ENCODE measurements around the gene PCDHGC3. TPM values are rescaled to one million over a fixed set of nuclear protein-coding genes. Genes with fewer than 3 reads are reported as not detected.

Gene PCDHGC3
- polyA plus RNA-seq, 2 of the 4 experiments (the other 2 are of a cell fraction), result 1.9 to 5.2 TPM

DNA sequence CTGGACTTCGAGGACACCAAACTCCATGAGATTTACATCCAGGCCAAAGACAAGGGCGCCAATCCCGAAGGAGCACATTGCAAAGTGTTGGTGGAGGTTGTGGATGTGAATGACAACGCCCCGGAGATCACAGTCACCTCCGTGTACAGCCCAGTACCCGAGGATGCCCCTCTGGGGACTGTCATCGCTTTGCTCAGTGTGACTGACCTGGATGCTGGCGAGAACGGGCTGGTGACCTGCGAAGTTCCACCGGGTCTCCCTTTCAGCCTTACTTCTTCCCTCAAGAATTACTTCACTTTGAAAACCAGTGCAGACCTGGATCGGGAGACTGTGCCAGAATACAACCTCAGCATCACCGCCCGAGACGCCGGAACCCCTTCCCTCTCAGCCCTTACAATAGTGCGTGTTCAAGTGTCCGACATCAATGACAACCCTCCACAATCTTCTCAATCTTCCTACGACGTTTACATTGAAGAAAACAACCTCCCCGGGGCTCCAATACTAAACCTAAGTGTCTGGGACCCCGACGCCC, 1.3 kb downstream of the PCDHGC3 start:
- H3K4me3 ChIP-seq, result no peak overlapping the region
- no peak for FAIRE-seq

GRCh38 chr5:141477815-141478214, 2.0 kb downstream of the PCDHGC3 start:
- Histone ChIP-seq H3K27ac (no peak overlapping the region), H3K4me2 (no peak overlapping the region), H3K4me1 (no peaks in the 10 kb centered on the region), H3K4me3 (no peak overlapping the region), H3K9me3 (no peaks in the 10 kb centered on the region; the same call in 2 of the 3 replicates)
- 62% methylated on average over 11 of the region's 13 CpGs for WGBS (ENCODE audit: missing lambda C conversion rate)
- CTCF ChIA-PET, result interaction anchor here (0.7 to 2.7 kb wide), 7 partner anchors 11 to 114 kb away, joined by 3 to 9 read pairs (median 4); no protein-coding TSS in a partner anchor
- DNase-seq (ENCODE audit: low read depth in 1 of 2, low spot score in 1 of 2), result no peak
- POLR2A ChIA-PET, result no interaction called here
- TF ChIP-seq FOXS1 (CRISPR knock-in tag; IDR thresholded peaks at IDR 0.05) (no peak), RAD21 (conservative IDR thresholded peaks at IDR 0.05 in 1 of 2, IDR thresholded peaks at IDR 0.05 in 1 of 2) (no peak), RNF2 (IDR thresholded peaks at IDR 0.05; ENCODE audit: borderline replicate concordance, low read depth) (no peak), BHLHE40 (IDR thresholded peaks at IDR 0.05; ENCODE audit: low read depth, low read length) (no peak), RCOR1 (IDR thresholded peaks at IDR 0.05; ENCODE audit: low read depth, low read length) (no peak)
- no peak for ATAC-seq
- no peak for FAIRE-seq

More for the DNA sequence above, 1.3 kb downstream of the PCDHGC3 start:
- WGBS (ENCODE audit: missing lambda C conversion rate), result 87% methylated on average over 24 of the region's 24 CpGs
- Histone ChIP-seq H3K4me1 (no peaks in the 10 kb centered on the region), H3K4me2 (peak overlapping the region; percentile 73; the same call in 1 of the 3 replicates), H3K27ac (no peak overlapping the region), H3K9me3 (no peaks in the 10 kb centered on the region; the same call in 2 of the 3 replicates)
- POLR2A ChIA-PET, result no interaction called here
- DNase-seq (ENCODE audit: low read depth in 1 of 2, low spot score in 1 of 2), result no peak
- CTCF ChIA-PET, result interaction anchor here (0.9 to 2.7 kb wide), 12 partner anchors 11 to 106 kb away, joined by 3 to 24 read pairs (median 4); partner anchors contain the start of gene PCDHGA7
- TF ChIP-seq ZC3H11A (IDR thresholded peaks at IDR 0.05) (no peak), JUN (IDR thresholded peaks at IDR 0.05) (no peak), KDM5A (IDR thresholded peaks at IDR 0.05) (no peak), MYC (IDR thresholded peaks at IDR 0.05; ENCODE audit: borderline replicate concordance, low read length) (no peak), RFX5 (IDR thresholded peaks at IDR 0.05) (no peak), POLR2A (IDR thresholded peaks at IDR 0.05; ENCODE audit: low read length) (no peak), RAD21 (conservative IDR thresholded peaks at IDR 0.05 in 1 of 2, IDR thresholded peaks at IDR 0.05 in 1 of 2) (no peak), CHD2 (IDR thresholded peaks at IDR 0.05; ENCODE audit: low read length, partially characterized antibody) (no peak), HEYL (CRISPR knock-in tag; IDR thresholded peaks at IDR 0.05) (no peak), CHD4 (IDR thresholded peaks at IDR 0.05; ENCODE audit: borderline replicate concordance) (no peak), POLR2AphosphoS2 (conservative IDR thresholded peaks at IDR 0.05; ENCODE audit: low read length) (no peak), SREBF2 (IDR thresholded peaks at IDR 0.05) (no peak), JUNB (IDR thresholded peaks at IDR 0.05) (no peak), CBX2 (IDR thresholded peaks at IDR 0.05; ENCODE audit: borderline replicate concordance, low read depth) (no peak), HDAC2 (IDR thresholded peaks at IDR 0.05) (no peak), PHF8 (IDR thresholded peaks at IDR 0.05; ENCODE audit: borderline replicate concordance, low read depth) (no peak)
- TF ChIP-seq, protein P1, sequence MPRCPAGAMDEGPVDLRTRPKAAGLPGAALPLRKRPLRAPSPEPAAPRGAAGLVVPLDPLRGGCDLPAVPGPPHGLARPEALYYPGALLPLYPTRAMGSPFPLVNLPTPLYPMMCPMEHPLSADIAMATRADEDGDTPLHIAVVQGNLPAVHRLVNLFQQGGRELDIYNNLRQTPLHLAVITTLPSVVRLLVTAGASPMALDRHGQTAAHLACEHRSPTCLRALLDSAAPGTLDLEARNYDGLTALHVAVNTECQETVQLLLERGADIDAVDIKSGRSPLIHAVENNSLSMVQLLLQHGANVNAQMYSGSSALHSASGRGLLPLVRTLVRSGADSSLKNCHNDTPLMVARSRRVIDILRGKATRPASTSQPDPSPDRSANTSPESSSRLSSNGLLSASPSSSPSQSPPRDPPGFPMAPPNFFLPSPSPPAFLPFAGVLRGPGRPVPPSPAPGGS (IDR thresholded peaks at IDR 0.05), result no peak
- TF ChIP-seq, protein P2, sequence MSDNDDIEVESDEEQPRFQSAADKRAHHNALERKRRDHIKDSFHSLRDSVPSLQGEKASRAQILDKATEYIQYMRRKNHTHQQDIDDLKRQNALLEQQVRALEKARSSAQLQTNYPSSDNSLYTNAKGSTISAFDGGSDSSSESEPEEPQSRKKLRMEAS (IDR thresholded peaks at IDR 0.05), result no peak
- TF ChIP-seq, protein P3, sequence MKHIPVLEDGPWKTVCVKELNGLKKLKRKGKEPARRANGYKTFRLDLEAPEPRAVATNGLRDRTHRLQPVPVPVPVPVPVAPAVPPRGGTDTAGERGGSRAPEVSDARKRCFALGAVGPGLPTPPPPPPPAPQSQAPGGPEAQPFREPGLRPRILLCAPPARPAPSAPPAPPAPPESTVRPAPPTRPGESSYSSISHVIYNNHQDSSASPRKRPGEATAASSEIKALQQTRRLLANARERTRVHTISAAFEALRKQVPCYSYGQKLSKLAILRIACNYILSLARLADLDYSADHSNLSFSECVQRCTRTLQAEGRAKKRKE (CRISPR knock-in tag; IDR thresholded peaks at IDR 0.05; ENCODE audit: low read depth), result no peak
- ATAC-seq, result no peak

All from A549 (cell line).